HepG2 (cell line): ENCODE results near the gene MBD4. TPM values are rescaled to one million over a fixed set of nuclear protein-coding genes. Genes with fewer than 3 reads are reported as not detected.
A peak's percentile ranks its signal among the peaks of the same experiment; 100 is the strongest.

ENCODE experiments used
- ARNTL ChIP-seq: sonication (generic); formaldehyde crosslinking; IDR thresholded peaks from 2 replicates; pipeline ENCODE4 v1.4.0; 2020; ENCODE audit warnings: mild to moderate bottlenecking, missing genetic modification reagents
- CBX2 ChIP-seq, 2 experiments: fragments of 200-600 bp in 1 of 2; sonication (generic); formaldehyde crosslinking in 1 of 2; IDR thresholded peaks; 2 replicates each; pipeline versions ENCODE4 v1.7.0 to v1.8.1; 2018 to 2022; ENCODE audit warnings: low read depth in 2 of 2, low read length in 1 of 2, mild to moderate bottlenecking in 1 of 2, missing genetic modification reagents in 1 of 2
- CC2D1A ChIP-seq: sonication (generic); formaldehyde crosslinking; IDR thresholded peaks from 2 replicates; pipeline ENCODE4 v1.8.1; 2023; ENCODE audit warnings: mild to moderate bottlenecking, missing genetic modification reagents
- FOSL1 ChIP-seq: sonication (generic); formaldehyde crosslinking; IDR thresholded peaks from 2 replicates; pipeline ENCODE4 v1.9.0; 2021; ENCODE audit warnings: missing genetic modification reagents, borderline replicate concordance
- HHEX ChIP-seq: IDR thresholded peaks from 2 replicates; pipeline ENCODE4 v1.6.1; 2016; ENCODE audit warnings: control low read depth
- IRX3 ChIP-seq: sonication (generic); formaldehyde crosslinking; IDR thresholded peaks from 2 replicates; pipeline ENCODE4 v1.8.1; 2023; ENCODE audit warnings: mild to moderate bottlenecking, low read depth, missing genetic modification reagents, borderline replicate concordance
- JUND ChIP-seq: sonication (generic); formaldehyde crosslinking; IDR thresholded peaks from 2 replicates; pipeline ENCODE4 v1.8.0; 2022; ENCODE audit warnings: mild to moderate bottlenecking, missing genetic modification reagents
- KDM6A ChIP-seq: IDR thresholded peaks from 2 replicates; pipeline ENCODE4 v1.6.1; 2016; ENCODE audit warnings: low read depth
- MBNL3 ChIP-seq: fragments of 250-450 bp; sonication (Bioruptor Pico); conservative IDR thresholded peaks from 2 replicates; pipeline ENCODE4 v1.8.0; 2022; ENCODE audit warnings: mild to moderate bottlenecking, inconsistent platforms
- NFYC ChIP-seq: IDR thresholded peaks from 2 replicates; pipeline ENCODE4 v1.6.1; 2016; ENCODE audit warnings: missing genetic modification reagents, missing compliant biosample characterization
- PAWR ChIP-seq: sonication (generic); formaldehyde crosslinking; IDR thresholded peaks from 2 replicates; pipeline ENCODE4 v1.4.0; 2020; ENCODE audit warnings: missing genetic modification reagents, mild to moderate bottlenecking, borderline replicate concordance
- PHF20 ChIP-seq: sonication (generic); formaldehyde crosslinking; IDR thresholded peaks from 2 replicates; pipeline ENCODE4 v1.5.0; 2020; ENCODE audit warnings: mild to moderate bottlenecking, missing genetic modification reagents
- RBAK ChIP-seq: sonication (generic); formaldehyde crosslinking; IDR thresholded peaks from 2 replicates; pipeline ENCODE4 v1.5.1; 2020; ENCODE audit warnings: mild to moderate bottlenecking, missing genetic modification reagents
- RBM22 ChIP-seq: fragments of 200-400 bp; formaldehyde crosslinking; optimal IDR thresholded peaks from 2 replicates; pipeline ENCODE3; 2017; ENCODE audit warnings: mild to moderate bottlenecking, low read length, moderate library complexity
- STAG1 ChIP-seq: sonication (generic); formaldehyde crosslinking; IDR thresholded peaks from 2 replicates; pipeline ENCODE4 v1.4.0; 2020; ENCODE audit warnings: missing genetic modification reagents
- ZMAT3 ChIP-seq: sonication (generic); formaldehyde crosslinking; conservative IDR thresholded peaks from 2 replicates; pipeline ENCODE4 v1.7.0; 2021; ENCODE audit warnings: missing genetic modification reagents
- ZNF44 ChIP-seq: sonication (generic); formaldehyde crosslinking; IDR thresholded peaks from 2 replicates; pipeline ENCODE4 v1.5.1; 2020; ENCODE audit warnings: mild to moderate bottlenecking, missing genetic modification reagents
- ZNF883 ChIP-seq: sonication (generic); formaldehyde crosslinking; IDR thresholded peaks from 2 replicates; pipeline ENCODE4 v1.5.1; 2020; ENCODE audit warnings: mild to moderate bottlenecking, missing genetic modification reagents; ENCODE audit errors: not compliant biosample characterization
- ZNF891 ChIP-seq: sonication (generic); formaldehyde crosslinking; IDR thresholded peaks from 2 replicates; pipeline ENCODE4 v1.5.0; 2020; ENCODE audit warnings: mild to moderate bottlenecking, missing genetic modification reagents
- polyA plus RNA-seq, 8 experiments: library from polyadenylated mRNA; depleted of rRNA in 3 of 8; stranded (reverse) in 7 of 8; unstranded in 1 of 8; fragments of >200 nt; fragmentation: Illumina TruSeq in 4 of 8; extraction: Trizol in 4 of 8; gene quantifications; 2 replicates each; pipeline versions ENCODE4 v1.2.1 to v1.2.3, GENCODE V29; 2011 to 2016; ENCODE audit warnings: low read depth in 4 of 8, missing spikeins in 1 of 8, mixed read lengths in 1 of 8; ENCODE audit not compliant: insufficient read depth in 1 of 8
- total RNA-seq, 5 experiments: library from RNA; depleted of rRNA; stranded (reverse); fragments of >200 nt; fragmentation: Illumina TruSeq; extraction: Trizol; gene quantifications; 2 replicates each; pipeline ENCODE4 v1.2.3, GENCODE V29; 2016; ENCODE audit warnings: low read depth in 1 of 5
- TF ChIP-seq, protein P1 (sequence below): IDR thresholded peaks from 2 replicates; pipeline ENCODE4 v1.6.1; 2018; ENCODE audit warnings: missing genetic modification reagents, mild to moderate bottlenecking, missing compliant biosample characterization
- TF ChIP-seq, protein P2 (sequence below): sonication (generic); formaldehyde crosslinking; IDR thresholded peaks from 2 replicates; pipeline ENCODE4 v1.8.1; 2022; ENCODE audit warnings: mild to moderate bottlenecking, missing genetic modification reagents
- TF ChIP-seq, protein P3 (sequence below): IDR thresholded peaks from 2 replicates; pipeline ENCODE4 v1.6.1; 2012; ENCODE audit warnings: low read length, improper control_type of control experiment
- TF ChIP-seq, protein P4 (sequence below): fragments of 450-650 bp; IDR thresholded peaks from 2 replicates; pipeline ENCODE4 v1.6.1; 2017; ENCODE audit warnings: mild to moderate bottlenecking

Gene MBD4
- total and polyA plus RNA-seq, 2 of the 13 experiments (the other 11 are each of a cell fraction or from before 2014, with no cell fraction given), result 14.9 to 25.3 TPM

DNA sequence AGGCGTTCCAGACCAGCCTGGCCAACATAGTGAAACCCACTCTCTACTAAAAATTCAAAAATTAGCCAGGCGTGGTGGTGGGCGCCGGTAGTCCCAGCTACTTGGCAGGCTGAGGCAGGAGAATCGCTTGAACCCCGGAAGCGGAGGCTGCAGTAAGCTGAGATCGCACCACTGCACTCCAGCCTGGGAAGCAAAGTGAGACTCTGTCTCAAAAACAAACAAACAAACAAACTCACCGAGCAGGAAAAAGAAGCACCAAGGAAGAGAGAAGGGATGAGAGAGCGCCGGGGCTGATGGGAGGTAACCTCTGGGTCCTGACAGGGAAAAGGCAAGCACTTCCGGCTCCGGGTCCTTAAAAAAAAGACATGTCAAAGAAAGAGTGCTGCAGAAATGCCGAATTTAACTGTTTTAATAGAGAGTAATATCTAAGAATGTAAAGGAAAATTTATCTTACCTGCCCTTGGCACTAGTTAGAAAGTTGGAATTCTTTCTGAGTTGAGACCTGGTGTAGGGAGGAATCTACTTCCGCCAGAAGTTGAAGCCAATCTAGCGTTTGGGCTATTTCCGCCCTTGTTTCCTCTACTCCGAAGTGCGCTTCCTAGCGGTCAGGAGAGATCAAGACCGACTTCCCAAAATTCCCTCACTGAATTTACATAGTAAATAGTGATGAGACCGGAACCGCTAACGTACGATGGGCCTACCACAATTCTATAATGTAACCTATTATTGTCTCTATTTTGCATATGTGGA lies 40.4 kb downstream of the MBD4 start (continued):
- TF ChIP-seq CC2D1A (CRISPR knock-in tag) (no peak), ARNTL (no peak), NFYC (CRISPR knock-in tag) (no peak), CBX2 (IDR thresholded peaks at IDR 0.05; ENCODE audit: low read depth, low read length) (no peak), CBX2 (CRISPR knock-in tag; IDR thresholded peaks at IDR 0.05; ENCODE audit: low read depth) (no peak), ZMAT3 (CRISPR knock-in tag) (no peak), RBAK (CRISPR knock-in tag) (no peak), KDM6A (CRISPR knock-in tag) (no peak), PAWR (no peak), MBNL3 (CRISPR knock-in tag) (no peak), STAG1 (CRISPR knock-in tag) (no peak), ZNF883 (CRISPR knock-in tag) (no peak), RBM22 (no peak), ZNF44 (CRISPR knock-in tag) (no peak), IRX3 (CRISPR knock-in tag) (no peak), JUND (CRISPR knock-in tag) (no peak), ZNF891 (CRISPR knock-in tag) (no peak), HHEX (CRISPR knock-in tag) (no peak), FOSL1 (CRISPR knock-in tag) (no peak), PHF20 (CRISPR knock-in tag) (peak; percentile 76)
- TF ChIP-seq, protein P1, sequence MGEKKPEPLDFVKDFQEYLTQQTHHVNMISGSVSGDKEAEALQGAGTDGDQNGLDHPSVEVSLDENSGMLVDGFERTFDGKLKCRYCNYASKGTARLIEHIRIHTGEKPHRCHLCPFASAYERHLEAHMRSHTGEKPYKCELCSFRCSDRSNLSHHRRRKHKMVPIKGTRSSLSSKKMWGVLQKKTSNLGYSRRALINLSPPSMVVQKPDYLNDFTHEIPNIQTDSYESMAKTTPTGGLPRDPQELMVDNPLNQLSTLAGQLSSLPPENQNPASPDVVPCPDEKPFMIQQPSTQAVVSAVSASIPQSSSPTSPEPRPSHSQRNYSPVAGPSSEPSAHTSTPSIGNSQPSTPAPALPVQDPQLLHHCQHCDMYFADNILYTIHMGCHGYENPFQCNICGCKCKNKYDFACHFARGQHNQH (CRISPR knock-in tag), result peak; percentile 74; the same call in 1 of the 2 replicates
- TF ChIP-seq, protein P2, sequence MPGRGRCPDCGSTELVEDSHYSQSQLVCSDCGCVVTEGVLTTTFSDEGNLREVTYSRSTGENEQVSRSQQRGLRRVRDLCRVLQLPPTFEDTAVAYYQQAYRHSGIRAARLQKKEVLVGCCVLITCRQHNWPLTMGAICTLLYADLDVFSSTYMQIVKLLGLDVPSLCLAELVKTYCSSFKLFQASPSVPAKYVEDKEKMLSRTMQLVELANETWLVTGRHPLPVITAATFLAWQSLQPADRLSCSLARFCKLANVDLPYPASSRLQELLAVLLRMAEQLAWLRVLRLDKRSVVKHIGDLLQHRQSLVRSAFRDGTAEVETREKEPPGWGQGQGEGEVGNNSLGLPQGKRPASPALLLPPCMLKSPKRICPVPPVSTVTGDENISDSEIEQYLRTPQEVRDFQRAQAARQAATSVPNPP (CRISPR knock-in tag), result 0 out of 2 replicates have a peak, but pooled peaks have one; percentile 54
- TF ChIP-seq, protein P3, sequence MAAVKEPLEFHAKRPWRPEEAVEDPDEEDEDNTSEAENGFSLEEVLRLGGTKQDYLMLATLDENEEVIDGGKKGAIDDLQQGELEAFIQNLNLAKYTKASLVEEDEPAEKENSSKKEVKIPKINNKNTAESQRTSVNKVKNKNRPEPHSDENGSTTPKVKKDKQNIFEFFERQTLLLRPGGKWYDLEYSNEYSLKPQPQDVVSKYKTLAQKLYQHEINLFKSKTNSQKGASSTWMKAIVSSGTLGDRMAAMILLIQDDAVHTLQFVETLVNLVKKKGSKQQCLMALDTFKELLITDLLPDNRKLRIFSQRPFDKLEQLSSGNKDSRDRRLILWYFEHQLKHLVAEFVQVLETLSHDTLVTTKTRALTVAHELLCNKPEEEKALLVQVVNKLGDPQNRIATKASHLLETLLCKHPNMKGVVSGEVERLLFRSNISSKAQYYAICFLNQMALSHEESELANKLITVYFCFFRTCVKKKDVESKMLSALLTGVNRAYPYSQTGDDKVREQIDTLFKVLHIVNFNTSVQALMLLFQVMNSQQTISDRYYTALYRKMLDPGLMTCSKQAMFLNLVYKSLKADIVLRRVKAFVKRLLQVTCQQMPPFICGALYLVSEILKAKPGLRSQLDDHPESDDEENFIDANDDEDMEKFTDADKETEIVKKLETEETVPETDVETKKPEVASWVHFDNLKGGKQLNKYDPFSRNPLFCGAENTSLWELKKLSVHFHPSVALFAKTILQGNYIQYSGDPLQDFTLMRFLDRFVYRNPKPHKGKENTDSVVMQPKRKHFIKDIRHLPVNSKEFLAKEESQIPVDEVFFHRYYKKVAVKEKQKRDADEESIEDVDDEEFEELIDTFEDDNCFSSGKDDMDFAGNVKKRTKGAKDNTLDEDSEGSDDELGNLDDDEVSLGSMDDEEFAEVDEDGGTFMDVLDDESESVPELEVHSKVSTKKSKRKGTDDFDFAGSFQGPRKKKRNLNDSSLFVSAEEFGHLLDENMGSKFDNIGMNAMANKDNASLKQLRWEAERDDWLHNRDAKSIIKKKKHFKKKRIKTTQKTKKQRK, result no peak
- TF ChIP-seq, protein P4, sequence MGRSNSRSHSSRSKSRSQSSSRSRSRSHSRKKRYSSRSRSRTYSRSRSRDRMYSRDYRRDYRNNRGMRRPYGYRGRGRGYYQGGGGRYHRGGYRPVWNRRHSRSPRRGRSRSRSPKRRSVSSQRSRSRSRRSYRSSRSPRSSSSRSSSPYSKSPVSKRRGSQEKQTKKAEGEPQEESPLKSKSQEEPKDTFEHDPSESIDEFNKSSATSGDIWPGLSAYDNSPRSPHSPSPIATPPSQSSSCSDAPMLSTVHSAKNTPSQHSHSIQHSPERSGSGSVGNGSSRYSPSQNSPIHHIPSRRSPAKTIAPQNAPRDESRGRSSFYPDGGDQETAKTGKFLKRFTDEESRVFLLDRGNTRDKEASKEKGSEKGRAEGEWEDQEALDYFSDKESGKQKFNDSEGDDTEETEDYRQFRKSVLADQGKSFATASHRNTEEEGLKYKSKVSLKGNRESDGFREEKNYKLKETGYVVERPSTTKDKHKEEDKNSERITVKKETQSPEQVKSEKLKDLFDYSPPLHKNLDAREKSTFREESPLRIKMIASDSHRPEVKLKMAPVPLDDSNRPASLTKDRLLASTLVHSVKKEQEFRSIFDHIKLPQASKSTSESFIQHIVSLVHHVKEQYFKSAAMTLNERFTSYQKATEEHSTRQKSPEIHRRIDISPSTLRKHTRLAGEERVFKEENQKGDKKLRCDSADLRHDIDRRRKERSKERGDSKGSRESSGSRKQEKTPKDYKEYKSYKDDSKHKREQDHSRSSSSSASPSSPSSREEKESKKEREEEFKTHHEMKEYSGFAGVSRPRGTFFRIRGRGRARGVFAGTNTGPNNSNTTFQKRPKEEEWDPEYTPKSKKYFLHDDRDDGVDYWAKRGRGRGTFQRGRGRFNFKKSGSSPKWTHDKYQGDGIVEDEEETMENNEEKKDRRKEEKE, result no peak
